Loucy (cell line): Measurements from ENCODE around the gene CCDC194.

Source experiments
- H2AFZ ChIP-seq: fragments of 200-600 bp; sonication (generic); 2 replicates; pipeline ENCODE4 v1.6.0; 2016; ENCODE audit warnings: antibody characterized with exemption, mild to moderate bottlenecking, low read length, moderate library complexity
- H3F3A ChIP-seq: fragments of 200-600 bp; 2 replicates; pipeline ENCODE4 v1.6.0; 2016; ENCODE audit warnings: antibody characterized with exemption, low read depth, mild to moderate bottlenecking
- H3K27me3 ChIP-seq: fragments of 200-600 bp; sonication (generic); 2 replicates; pipeline ENCODE4 v1.6.1; 2014; ENCODE audit warnings: low read length, mild to moderate bottlenecking; ENCODE audit not compliant: insufficient read depth, poor library complexity, severe bottlenecking
- H3K36me3 ChIP-seq: fragments of 200-600 bp; sonication (generic); 2 replicates; pipeline ENCODE4 v1.6.1; 2016; ENCODE audit warnings: low read length; ENCODE audit not compliant: insufficient read depth
- H3K4me1 ChIP-seq: fragments of 200-600 bp; sonication (generic); 2 replicates; pipeline ENCODE4 v1.5.1; 2014; ENCODE audit warnings: low read length, mild to moderate bottlenecking; ENCODE audit not compliant: insufficient read depth, poor library complexity, severe bottlenecking
- H3K4me2 ChIP-seq: fragments of 200-600 bp; sonication (generic); 2 replicates; pipeline ENCODE4 v1.6.0; 2014; ENCODE audit warnings: antibody characterized with exemption, low read length, low read depth, mild to moderate bottlenecking; ENCODE audit not compliant: poor library complexity, severe bottlenecking
- H3K4me3 ChIP-seq: fragments of 200-600 bp; sonication (generic); 2 replicates; pipeline ENCODE4 v1.5.1; 2014; ENCODE audit warnings: low read length, mild to moderate bottlenecking, mixed read lengths; ENCODE audit not compliant: poor library complexity, severe bottlenecking
- H3K79me2 ChIP-seq: fragments of 200-600 bp; sonication (generic); 2 replicates; pipeline ENCODE4 v1.6.1; 2014; ENCODE audit warnings: low read length; ENCODE audit not compliant: insufficient read depth
- H3K9ac ChIP-seq: fragments of 200-600 bp; sonication (generic); 2 replicates; pipeline ENCODE4 v1.6.0; 2014; ENCODE audit warnings: mild to moderate bottlenecking, low read depth, low read length, moderate library complexity; ENCODE audit not compliant: poor library complexity, severe bottlenecking
- H3K9me2 ChIP-seq: fragments of 200-600 bp; sonication (generic); replicated peaks from 2 replicates; pipeline ENCODE4 v1.6.1; 2016; ENCODE audit warnings: low read depth, low read length, mixed read lengths
- H3K9me3 ChIP-seq: fragments of 200-600 bp; sonication (generic); 2 replicates; pipeline ENCODE4 v1.6.1; 2014; ENCODE audit warnings: mild to moderate bottlenecking, antibody characterized with exemption, low read length, low read depth; ENCODE audit not compliant: insufficient read depth
- H4K20me1 ChIP-seq: fragments of 200-600 bp; sonication (generic); 2 replicates; pipeline ENCODE4 v1.6.0; 2014; ENCODE audit warnings: antibody characterized with exemption, low read length, mild to moderate bottlenecking; ENCODE audit not compliant: insufficient read depth, poor library complexity, severe bottlenecking
- EZH2phosphoT487 ChIP-seq: fragments of 200-600 bp; IDR thresholded peaks from 2 replicates; pipeline ENCODE4 v1.6.1; 2018; ENCODE audit warnings: antibody characterized with exemption, mild to moderate bottlenecking, moderate library complexity, borderline replicate concordance
- TF ChIP-seq, protein P1 (sequence below): fragments of 200-600 bp; sonication (generic); conservative IDR thresholded peaks from 2 replicates; pipeline ENCODE4 v1.5.1; 2014; ENCODE audit warnings: mild to moderate bottlenecking, antibody characterized with exemption, low read length

CCDC194 gene

DNA sequence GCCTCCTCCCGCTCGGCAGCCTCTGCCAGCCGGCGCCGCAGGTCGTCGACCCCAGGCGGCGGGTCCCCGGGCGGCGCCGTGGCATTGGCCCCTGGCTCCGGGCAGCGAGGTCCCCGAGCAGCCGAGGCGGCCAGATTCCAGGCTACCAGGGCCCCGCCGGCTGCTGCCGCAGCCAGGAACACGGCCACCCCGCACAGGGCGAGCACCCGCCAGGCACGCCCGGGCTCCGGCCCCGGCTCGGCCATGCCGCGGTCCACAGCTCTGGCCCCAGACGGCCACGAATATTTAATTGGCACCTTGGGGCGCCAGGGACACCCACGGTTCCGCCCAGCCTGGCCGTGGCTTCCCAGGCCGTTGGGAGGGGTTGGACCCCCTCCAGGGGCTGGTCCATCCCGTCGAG, at the start of gene CCDC194:
Gene CCDC194, minus strand, starts transcription at position 283 of the 400 bp plus-strand sequence. Its CDS starts 38 bp downstream, at position 245.
- Histone ChIP-seq H3F3A (no peaks in the 10 kb centered on the region), H3K9me3 (no peaks in the 10 kb centered on the region), H3K36me3 (no peaks in the 10 kb centered on the region), H3K27me3 (no peaks in the 10 kb centered on the region), H3K4me2 (peak within 1 kb of the TSS; percentile 62), H3K4me1 (peaks cover 11% of the 10 kb centered on the region), H3K9ac (no peak within 1 kb of the TSS), H3K4me3 (peak within 1 kb of the TSS; percentile 52), H3K79me2 (no peaks in the 10 kb centered on the region), H3K9me2 (no peaks in the 10 kb centered on the region), H4K20me1 (no peaks in the 10 kb centered on the region), H2AFZ (0 out of 2 replicates have a peak within 1 kb of the TSS, but pooled peaks have one; percentile 47)
- TF ChIP-seq EZH2phosphoT487: no peak
- TF ChIP-seq, protein P1, sequence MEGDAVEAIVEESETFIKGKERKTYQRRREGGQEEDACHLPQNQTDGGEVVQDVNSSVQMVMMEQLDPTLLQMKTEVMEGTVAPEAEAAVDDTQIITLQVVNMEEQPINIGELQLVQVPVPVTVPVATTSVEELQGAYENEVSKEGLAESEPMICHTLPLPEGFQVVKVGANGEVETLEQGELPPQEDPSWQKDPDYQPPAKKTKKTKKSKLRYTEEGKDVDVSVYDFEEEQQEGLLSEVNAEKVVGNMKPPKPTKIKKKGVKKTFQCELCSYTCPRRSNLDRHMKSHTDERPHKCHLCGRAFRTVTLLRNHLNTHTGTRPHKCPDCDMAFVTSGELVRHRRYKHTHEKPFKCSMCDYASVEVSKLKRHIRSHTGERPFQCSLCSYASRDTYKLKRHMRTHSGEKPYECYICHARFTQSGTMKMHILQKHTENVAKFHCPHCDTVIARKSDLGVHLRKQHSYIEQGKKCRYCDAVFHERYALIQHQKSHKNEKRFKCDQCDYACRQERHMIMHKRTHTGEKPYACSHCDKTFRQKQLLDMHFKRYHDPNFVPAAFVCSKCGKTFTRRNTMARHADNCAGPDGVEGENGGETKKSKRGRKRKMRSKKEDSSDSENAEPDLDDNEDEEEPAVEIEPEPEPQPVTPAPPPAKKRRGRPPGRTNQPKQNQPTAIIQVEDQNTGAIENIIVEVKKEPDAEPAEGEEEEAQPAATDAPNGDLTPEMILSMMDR: no peak

DNA sequence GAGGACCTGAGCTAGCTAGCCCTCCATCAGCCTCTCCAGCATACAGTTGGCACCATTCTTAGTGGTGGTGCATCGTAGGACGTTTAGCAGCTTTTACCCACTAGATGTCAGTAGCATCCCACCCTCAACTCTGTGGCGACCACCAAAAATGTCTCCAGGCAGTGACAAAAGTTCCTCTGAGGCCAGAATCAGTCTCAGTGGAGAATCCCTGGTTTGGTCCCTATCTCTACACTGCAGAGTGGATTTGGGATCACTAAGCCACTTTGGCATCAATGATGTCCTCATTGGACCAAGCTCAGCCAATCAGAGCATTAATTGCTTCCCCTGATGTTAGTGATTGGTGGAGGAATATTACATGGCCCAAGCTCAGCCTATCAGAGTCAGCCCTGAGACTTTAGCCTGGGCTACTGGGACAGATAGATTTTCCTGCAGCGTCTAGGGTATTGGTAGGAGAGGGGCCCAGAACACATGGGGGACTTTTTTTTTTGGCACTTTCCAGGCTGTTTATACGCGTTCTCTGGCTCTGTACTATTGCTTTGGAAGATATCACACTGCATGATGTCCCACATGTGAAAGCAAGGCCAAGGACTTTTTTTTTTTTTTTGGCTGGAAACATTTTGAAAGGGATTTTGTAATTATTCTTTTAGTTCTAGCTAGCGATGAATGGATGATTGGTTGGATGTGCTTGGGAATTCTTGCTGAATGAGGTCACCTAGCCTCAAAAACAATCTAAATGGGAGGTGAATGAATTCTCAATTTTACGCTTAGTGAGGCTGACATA, 47.4 kb upstream of the CCDC194 start:
- Histone ChIP-seq H3F3A (no peaks in the 10 kb centered on the region), H2AFZ (no peak overlapping the region), H3K27me3 (no peaks in the 10 kb centered on the region), H3K4me2 (no peak overlapping the region), H3K79me2 (no peaks in the 10 kb centered on the region), H3K4me3 (no peak overlapping the region), H3K9ac (no peak overlapping the region), H3K9me3 (no peaks in the 10 kb centered on the region), H4K20me1 (no peaks in the 10 kb centered on the region), H3K4me1 (no peaks in the 10 kb centered on the region), H3K9me2 (no peaks in the 10 kb centered on the region), H3K36me3 (no peaks in the 10 kb centered on the region)
- TF ChIP-seq, protein P1: peak; percentile 77
- TF ChIP-seq EZH2phosphoT487: no peak

GRCh38 chr19:17436874-17437267, 42.9 kb upstream of the CCDC194 start:
- Histone ChIP-seq H3K9ac (no peak overlapping the region), H3K9me2 (no peaks in the 10 kb centered on the region), H3K4me1 (no peaks in the 10 kb centered on the region), H3K79me2 (no peaks in the 10 kb centered on the region), H3K4me3 (no peak overlapping the region), H3F3A (no peaks in the 10 kb centered on the region), H3K36me3 (no peaks in the 10 kb centered on the region), H4K20me1 (no peaks in the 10 kb centered on the region), H3K4me2 (no peak overlapping the region), H3K27me3 (no peaks in the 10 kb centered on the region), H2AFZ (no peak overlapping the region), H3K9me3 (no peaks in the 10 kb centered on the region)
- TF ChIP-seq, protein P1: no peak
- no peak for TF ChIP-seq EZH2phosphoT487
